ENCODE results near the gene SLC7A8. TPM values are rescaled to one million over a fixed set of nuclear protein-coding genes. Genes with fewer than 3 reads are reported as not detected.
"Not testable (repeated sequence)": the region's sequence is repeated elsewhere in the genome, so short reads cannot be mapped to it uniquely, and the experiment has no call there.

Gene SLC7A8
- total and polyA plus RNA-seq, 2 donors (not counting 1 experiment from before 2014, with no cell fraction given), result 1.4 to 10.2 TPM

DNA sequence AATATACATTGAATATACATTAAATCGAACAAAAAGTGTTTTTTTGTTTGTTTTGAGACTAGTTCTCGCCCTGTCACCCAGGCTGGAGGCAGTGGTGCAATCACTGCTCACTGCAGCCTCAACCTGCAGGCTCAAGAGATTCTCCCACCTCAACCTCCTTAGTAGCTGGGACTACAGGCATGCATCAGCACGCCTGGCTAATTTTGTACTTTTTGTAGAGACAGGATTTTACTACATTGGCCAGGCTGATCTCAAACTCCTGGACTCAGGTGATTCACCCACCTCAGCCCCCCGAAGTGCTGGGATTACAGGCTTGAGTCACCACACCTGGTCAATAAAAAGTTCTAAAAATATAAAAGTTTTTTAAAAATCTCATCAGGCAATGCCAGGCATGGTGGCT lies 44.1 kb upstream of the SLC7A8 start:
- H3K9me3 ChIP-seq (ENCODE audit: control insufficient read depth, insufficient read depth, low read depth, low read length), result no peaks in the 10 kb centered on the region
- TF ChIP-seq, protein P1, sequence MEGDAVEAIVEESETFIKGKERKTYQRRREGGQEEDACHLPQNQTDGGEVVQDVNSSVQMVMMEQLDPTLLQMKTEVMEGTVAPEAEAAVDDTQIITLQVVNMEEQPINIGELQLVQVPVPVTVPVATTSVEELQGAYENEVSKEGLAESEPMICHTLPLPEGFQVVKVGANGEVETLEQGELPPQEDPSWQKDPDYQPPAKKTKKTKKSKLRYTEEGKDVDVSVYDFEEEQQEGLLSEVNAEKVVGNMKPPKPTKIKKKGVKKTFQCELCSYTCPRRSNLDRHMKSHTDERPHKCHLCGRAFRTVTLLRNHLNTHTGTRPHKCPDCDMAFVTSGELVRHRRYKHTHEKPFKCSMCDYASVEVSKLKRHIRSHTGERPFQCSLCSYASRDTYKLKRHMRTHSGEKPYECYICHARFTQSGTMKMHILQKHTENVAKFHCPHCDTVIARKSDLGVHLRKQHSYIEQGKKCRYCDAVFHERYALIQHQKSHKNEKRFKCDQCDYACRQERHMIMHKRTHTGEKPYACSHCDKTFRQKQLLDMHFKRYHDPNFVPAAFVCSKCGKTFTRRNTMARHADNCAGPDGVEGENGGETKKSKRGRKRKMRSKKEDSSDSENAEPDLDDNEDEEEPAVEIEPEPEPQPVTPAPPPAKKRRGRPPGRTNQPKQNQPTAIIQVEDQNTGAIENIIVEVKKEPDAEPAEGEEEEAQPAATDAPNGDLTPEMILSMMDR (conservative IDR thresholded peaks at IDR 0.05 in 1 of 2, IDR thresholded peaks at IDR 0.05 in 1 of 2; ENCODE audit: low read depth in 1 of 2, low read length in 2 of 2), result no peak
- no peak for TF ChIP-seq EZH2 (IDR thresholded peaks at IDR 0.05; ENCODE audit: low read length, missing control alignments)
- H3K4me2 ChIP-seq (ENCODE audit: extremely low read depth, insufficient read depth, low read length), result no peak overlapping the region
- no peak overlapping the region for H3K4me3 ChIP-seq (replicated peaks in 1 of 4; ENCODE audit: control extremely low read depth in 1 of 4, insufficient read depth in 1 of 4, low read depth in 3 of 4, low read length in 4 of 4)
- H3K9ac ChIP-seq (ENCODE audit: insufficient read depth, low read length), result no peak overlapping the region
- H4K20me1 ChIP-seq (ENCODE audit: control insufficient read depth, extremely low read depth, insufficient read depth, low read length), result no peaks in the 10 kb centered on the region
- DNase-seq (ENCODE audit: low read depth in 2 of 2), result no peak
- H3K4me1 ChIP-seq (ENCODE audit: control insufficient read depth, extremely low read depth, insufficient read depth, low read length), result no peaks in the 10 kb centered on the region
- no peaks in the 10 kb centered on the region for H3K27me3 ChIP-seq (ENCODE audit: control insufficient read depth, insufficient read depth, low read length)
- H3K79me2 ChIP-seq (ENCODE audit: control insufficient read depth, insufficient read depth, low read length), result no peaks in the 10 kb centered on the region
- no peaks in the 10 kb centered on the region for H3K36me3 ChIP-seq (ENCODE audit: control insufficient read depth, insufficient read depth, low read length)
- H3K27ac ChIP-seq (ENCODE audit: insufficient read depth, low read length), result no peak overlapping the region
- no peak overlapping the region for H2AFZ ChIP-seq (ENCODE audit: low read length)

DNA sequence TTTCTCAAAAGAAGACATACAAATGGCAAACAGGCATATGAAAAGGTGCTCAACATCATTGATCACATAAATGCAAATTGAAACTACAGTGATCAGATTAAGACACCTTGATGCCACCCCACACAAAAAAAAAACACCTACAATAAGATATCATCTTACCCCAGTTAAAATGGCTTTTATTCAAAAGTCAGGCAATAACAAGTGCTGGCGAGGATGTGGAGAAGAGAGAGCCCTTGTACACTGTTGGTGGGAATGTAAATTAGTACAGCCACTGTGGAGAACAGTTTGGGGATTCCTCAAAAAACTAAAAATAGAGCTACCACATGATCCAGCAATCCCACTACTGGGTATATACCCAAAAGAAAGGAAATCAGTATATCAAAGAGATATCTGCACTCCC lies 41.5 kb upstream of the SLC7A8 start:
- not testable (repeated sequence) for H3K9me3 ChIP-seq (ENCODE audit: control insufficient read depth, insufficient read depth, low read depth, low read length); H3K36me3 ChIP-seq (ENCODE audit: control insufficient read depth, insufficient read depth, low read length); H3K9ac ChIP-seq (ENCODE audit: insufficient read depth, low read length); H3K4me1 ChIP-seq (ENCODE audit: control insufficient read depth, extremely low read depth, insufficient read depth, low read length); H3K27me3 ChIP-seq (ENCODE audit: control insufficient read depth, insufficient read depth, low read length); H3K4me3 ChIP-seq (replicated peaks in 1 of 4; ENCODE audit: control extremely low read depth in 1 of 4, insufficient read depth in 1 of 4, low read depth in 3 of 4, low read length in 4 of 4); H3K79me2 ChIP-seq (ENCODE audit: control insufficient read depth, insufficient read depth, low read length); DNase-seq (ENCODE audit: low read depth in 2 of 2); H2AFZ ChIP-seq (ENCODE audit: low read length); H3K27ac ChIP-seq (ENCODE audit: insufficient read depth, low read length); H4K20me1 ChIP-seq (ENCODE audit: control insufficient read depth, extremely low read depth, insufficient read depth, low read length); H3K4me2 ChIP-seq (ENCODE audit: extremely low read depth, insufficient read depth, low read length)

DNA sequence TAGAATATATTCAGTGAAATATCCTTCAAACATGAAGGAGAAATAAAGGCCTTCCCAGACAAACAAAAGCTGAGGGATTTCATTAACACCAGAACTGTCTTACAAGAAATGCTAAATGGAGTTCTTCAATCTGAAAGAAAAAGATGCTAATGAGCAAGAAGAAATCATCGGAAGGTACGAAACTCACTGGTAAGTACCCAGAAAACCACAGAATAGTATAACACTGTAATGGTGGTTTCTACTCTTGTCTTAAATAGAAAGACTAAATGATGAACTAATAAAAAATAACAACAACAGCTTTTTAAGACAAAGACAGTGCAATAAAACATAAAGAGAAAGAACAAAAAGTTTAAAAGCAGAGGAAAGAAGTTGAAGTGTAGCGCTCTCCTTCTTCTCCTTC lies 35.6 kb upstream of the SLC7A8 start:
- TF ChIP-seq EZH2 (IDR thresholded peaks at IDR 0.05; ENCODE audit: low read length, missing control alignments), result no peak
- TF ChIP-seq, protein P1 (conservative IDR thresholded peaks at IDR 0.05 in 1 of 2, IDR thresholded peaks at IDR 0.05 in 1 of 2; ENCODE audit: low read depth in 1 of 2, low read length in 2 of 2), result no peak

More for the DNA sequence above, 35.6 kb upstream of the SLC7A8 start:
- Histone ChIP-seq H3K4me3 (replicated peaks in 1 of 4; ENCODE audit: control extremely low read depth in 1 of 4, insufficient read depth in 1 of 4, low read depth in 3 of 4, low read length in 4 of 4) (no peak overlapping the region), H3K9ac (ENCODE audit: insufficient read depth, low read length) (no peak overlapping the region), H3K27ac (ENCODE audit: insufficient read depth, low read length) (no peak overlapping the region), H3K79me2 (ENCODE audit: control insufficient read depth, insufficient read depth, low read length) (no peaks in the 10 kb centered on the region), H2AFZ (ENCODE audit: low read length) (no peak overlapping the region), H3K27me3 (ENCODE audit: control insufficient read depth, insufficient read depth, low read length) (no peaks in the 10 kb centered on the region), H3K9me3 (ENCODE audit: control insufficient read depth, insufficient read depth, low read depth, low read length) (no peaks in the 10 kb centered on the region), H4K20me1 (ENCODE audit: control insufficient read depth, extremely low read depth, insufficient read depth, low read length) (no peaks in the 10 kb centered on the region), H3K4me1 (ENCODE audit: control insufficient read depth, extremely low read depth, insufficient read depth, low read length) (no peaks in the 10 kb centered on the region), H3K4me2 (ENCODE audit: extremely low read depth, insufficient read depth, low read length) (no peak overlapping the region), H3K36me3 (ENCODE audit: control insufficient read depth, insufficient read depth, low read length) (no peaks in the 10 kb centered on the region)
- DNase-seq (ENCODE audit: low read depth in 2 of 2), result no peak
